K562 (cell line): Measurements from ENCODE around the gene ZFP57. TPM values are rescaled to one million over a fixed set of nuclear protein-coding genes. Genes with fewer than 3 reads are reported as not detected.

Experiments used
- CC2D1A ChIP-seq: fragments of 450-650 bp; IDR thresholded peaks from 2 replicates; pipeline ENCODE4 v1.6.1; 2017; ENCODE audit warnings: mild to moderate bottlenecking
- CHD1 ChIP-seq: fragments of 200-600 bp; sonication (generic); IDR thresholded peaks from one replicate; pipeline ENCODE4 v1.6.1; 2012; ENCODE audit warnings: mild to moderate bottlenecking, moderate library complexity, low read length, inconsistent platforms
- CREB5 ChIP-seq: fragments of 250-450 bp; sonication (Bioruptor Pico); IDR thresholded peaks from 2 replicates; pipeline ENCODE4 v1.5.0; 2020; ENCODE audit warnings: mild to moderate bottlenecking
- CUX1 ChIP-seq: fragments of 200-800 bp; sonication (Bioruptor generic); IDR thresholded peaks from 2 replicates; pipeline ENCODE4 v1.6.1; 2016; ENCODE audit warnings: missing genetic modification characterization, missing compliant biosample characterization
- ILF3 ChIP-seq: fragments of 450-650 bp; IDR thresholded peaks from 2 replicates; pipeline ENCODE4 v1.6.1; 2018; ENCODE audit warnings: antibody characterized with exemption, mild to moderate bottlenecking, moderate library complexity, borderline replicate concordance
- JUN ChIP-seq, 2 experiments: sonication (generic) in 1 of 2; formaldehyde crosslinking in 1 of 2; IDR thresholded peaks; 2 replicates each; pipeline versions ENCODE4 v1.6.1 to v1.8.0; 2012 to 2022; ENCODE audit warnings: borderline replicate concordance in 2 of 2, mild to moderate bottlenecking in 2 of 2, improper control_type of control experiment in 1 of 2, low read depth in 1 of 2, low read length in 1 of 2, missing genetic modification reagents in 1 of 2
- JUNB ChIP-seq: fragments of 450-650 bp; formaldehyde crosslinking; conservative IDR thresholded peaks from 2 replicates; pipeline ENCODE4 v1.4.0; 2020; ENCODE audit warnings: mild to moderate bottlenecking
- KAT2B ChIP-seq: IDR thresholded peaks from one replicate; pipeline ENCODE4 v1.6.1; 2012; ENCODE audit warnings: low read depth, mild to moderate bottlenecking, control low read depth, inconsistent platforms, low read length, moderate library complexity
- NBN ChIP-seq: fragments of 450-650 bp; IDR thresholded peaks from 2 replicates; pipeline ENCODE4 v1.6.1; 2016; ENCODE audit warnings: low read depth, mild to moderate bottlenecking
- NCOA4 ChIP-seq: fragments of 450-650 bp; IDR thresholded peaks from 2 replicates; pipeline ENCODE4 v1.6.1; 2018; ENCODE audit warnings: mild to moderate bottlenecking; ENCODE audit not compliant: partially characterized antibody
- NFE2 ChIP-seq: IDR thresholded peaks from 2 replicates; pipeline ENCODE4 v1.6.1; 2014; ENCODE audit warnings: antibody characterized with exemption, low read depth
- PCBP2 ChIP-seq: fragments of 200-400 bp; formaldehyde crosslinking; IDR thresholded peaks from 2 replicates; pipeline ENCODE4 v1.6.1; 2018; ENCODE audit warnings: low read length, low read depth, mild to moderate bottlenecking, moderate library complexity; ENCODE audit not compliant: poor library complexity, severe bottlenecking
- SNAPC5 ChIP-seq: fragments of 250-450 bp; sonication (Bioruptor Pico); IDR thresholded peaks from 2 replicates; pipeline ENCODE4 v1.8.0; 2021; ENCODE audit warnings: moderate library complexity, mild to moderate bottlenecking, inconsistent platforms
- SOX6 ChIP-seq: fragments of 450-650 bp; IDR thresholded peaks from 2 replicates; pipeline ENCODE4 v1.6.1; 2014; ENCODE audit warnings: mild to moderate bottlenecking
- SUPT5H ChIP-seq: fragments of 450-650 bp; IDR thresholded peaks from 2 replicates; pipeline ENCODE4 v1.6.1; 2016
- TRIM24 ChIP-seq, 2 experiments: fragments of 450-650 bp; IDR thresholded peaks; 2 replicates each; pipeline ENCODE4 v1.6.1; 2016
- ZNF23 ChIP-seq: fragments of 250-450 bp; sonication (Bioruptor Pico); IDR thresholded peaks from 2 replicates; pipeline ENCODE4 v1.4.0; 2020; ENCODE audit warnings: mild to moderate bottlenecking
- ZNF280B ChIP-seq: fragments of 250-450 bp; sonication (Bioruptor Pico); IDR thresholded peaks from 2 replicates; pipeline ENCODE4 v1.5.1; 2021; ENCODE audit warnings: mild to moderate bottlenecking
- polyA plus RNA-seq, 8 experiments: library from polyadenylated mRNA; depleted of rRNA in 4 of 8; stranded (reverse) in 5 of 8; unstranded in 3 of 8; fragments of >200 nt; fragmentation: Nextera tagmentation in 2 of 8; fragmentation: Illumina TruSeq in 1 of 8; extraction: Ambion mirVana in 2 of 8; extraction: Trizol in 1 of 8; gene quantifications; 2 replicates each; pipeline versions ENCODE4 v1.2.1 to v1.2.3, GENCODE V29; 2011 to 2014; ENCODE audit warnings: inconsistent platforms in 1 of 8, missing spikeins in 1 of 8
- total RNA-seq, 7 experiments: library from RNA; depleted of rRNA in 6 of 7; stranded (reverse); fragments of >200 nt in 6 of 7; fragmentation: Illumina TruSeq in 2 of 7; extraction: Trizol in 2 of 7; gene quantifications; 2 replicates each; pipeline versions ENCODE4 v1.2.1 to v1.2.3, GENCODE V29; 2011 to 2021; ENCODE audit warnings: low replicate concordance in 1 of 7
- TF ChIP-seq, protein P1 (sequence below): fragments of 250-450 bp; sonication (Bioruptor Pico); IDR thresholded peaks from 2 replicates; pipeline ENCODE4 v1.9.0; 2021; ENCODE audit warnings: mild to moderate bottlenecking

Gene ZFP57
- total and polyA plus RNA-seq, 9 of the 15 experiments (the other 6 are each of a cell fraction or from before 2014, with no cell fraction given), result 0.04 to 0.28 (median 0.13) TPM

GRCh38 chr6:29653452-29654038 is 27.4 kb downstream of the ZFP57 start (continued):
- TF ChIP-seq ZNF23 (CRISPR knock-in tag) (no peak), JUNB (CRISPR knock-in tag) (no peak), SUPT5H (no peak), SNAPC5 (CRISPR knock-in tag) (no peak), CHD1 (no peak), NFE2 (no peak), KAT2B (no peak), ILF3 (no peak), TRIM24 (IDR thresholded peaks at IDR 0.05) (no peak), SOX6 (no peak), PCBP2 (no peak), NBN (no peak), CUX1 (CRISPR knock-in tag) (no peak), NCOA4 (no peak), CREB5 (no peak), ZNF280B (CRISPR knock-in tag) (no peak), JUN (IDR thresholded peaks at IDR 0.05; ENCODE audit: borderline replicate concordance, low read depth, low read length) (no peak), JUN (CRISPR knock-in tag; IDR thresholded peaks at IDR 0.05; ENCODE audit: borderline replicate concordance) (no peak), CC2D1A (no peak)
- TF ChIP-seq, protein P1, sequence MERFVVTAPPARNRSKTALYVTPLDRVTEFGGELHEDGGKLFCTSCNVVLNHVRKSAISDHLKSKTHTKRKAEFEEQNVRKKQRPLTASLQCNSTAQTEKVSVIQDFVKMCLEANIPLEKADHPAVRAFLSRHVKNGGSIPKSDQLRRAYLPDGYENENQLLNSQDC, result no peak
